Amniotic epithelial cell (primary cell): ENCODE measurements around the gene KIF26B.
"Not testable (repeated sequence)": the region's sequence is repeated elsewhere in the genome, so short reads cannot be mapped to it uniquely, and the experiment has no call there.

Experiments used
- DNase-seq: peaks from one replicate; pipeline ENCODE4 v3.0.0-alpha.2; 2010; ENCODE audit warnings: low read depth

Gene KIF26B

DNA sequence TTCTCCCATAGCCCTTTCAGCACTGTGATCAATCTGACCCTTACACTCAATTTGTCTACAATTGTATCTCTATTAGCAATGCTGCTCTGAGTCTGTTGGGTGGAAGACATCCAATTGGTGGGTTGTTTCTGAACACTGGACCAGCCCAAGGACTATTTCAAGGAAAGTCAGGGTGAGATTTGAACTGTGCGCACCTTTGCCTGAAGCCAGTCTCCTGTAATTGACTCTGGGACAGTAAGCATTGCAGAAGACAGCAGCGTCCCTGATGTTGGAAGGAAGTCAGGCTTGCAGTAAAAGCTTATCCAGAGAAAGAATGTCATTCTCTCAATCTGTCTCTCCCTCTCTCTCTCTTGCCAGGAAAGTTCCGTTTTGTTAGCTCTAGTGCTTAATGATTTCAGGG, 233.9 kb downstream of the KIF26B start:
- DNase-seq: no peak

DNA sequence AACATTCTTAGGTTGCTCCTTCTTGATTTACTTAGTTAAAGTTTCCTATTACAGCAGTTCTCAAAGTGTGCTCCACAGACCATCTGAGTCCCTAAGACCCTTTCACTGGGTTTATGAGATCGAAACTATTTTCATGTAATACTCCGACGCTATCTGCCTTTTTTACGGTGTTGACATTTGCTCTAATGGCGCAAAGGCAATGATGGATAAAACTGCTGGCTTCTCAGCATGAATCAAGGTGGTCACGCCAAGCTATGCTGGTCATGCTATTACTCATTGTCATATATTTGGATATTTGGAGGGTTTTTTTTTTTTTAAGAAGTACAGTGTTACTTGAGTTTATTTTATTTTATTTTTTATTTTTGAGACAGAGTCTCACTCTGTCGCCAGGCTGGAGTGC, 235.1 kb downstream of the KIF26B start:
- DNase-seq: no peak

DNA sequence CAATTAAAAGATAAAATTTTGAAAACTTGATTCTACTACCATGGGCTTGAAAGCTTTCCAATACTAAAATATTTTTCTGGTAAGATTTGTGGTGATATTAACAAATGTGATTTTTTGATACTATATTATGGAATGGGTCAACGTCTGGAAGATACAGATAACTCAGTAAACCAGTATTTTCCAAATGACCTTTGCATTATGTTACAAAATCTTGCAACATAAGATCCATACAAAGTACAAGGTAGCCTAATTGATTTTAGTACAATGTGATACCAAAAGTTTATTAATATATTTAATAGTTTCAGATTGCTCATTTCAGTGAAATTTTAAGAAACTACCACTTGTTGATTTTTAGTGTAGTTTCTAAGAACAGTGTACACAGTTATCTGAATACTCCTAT, 236.2 kb downstream of the KIF26B start:
- no peak for DNase-seq

DNA sequence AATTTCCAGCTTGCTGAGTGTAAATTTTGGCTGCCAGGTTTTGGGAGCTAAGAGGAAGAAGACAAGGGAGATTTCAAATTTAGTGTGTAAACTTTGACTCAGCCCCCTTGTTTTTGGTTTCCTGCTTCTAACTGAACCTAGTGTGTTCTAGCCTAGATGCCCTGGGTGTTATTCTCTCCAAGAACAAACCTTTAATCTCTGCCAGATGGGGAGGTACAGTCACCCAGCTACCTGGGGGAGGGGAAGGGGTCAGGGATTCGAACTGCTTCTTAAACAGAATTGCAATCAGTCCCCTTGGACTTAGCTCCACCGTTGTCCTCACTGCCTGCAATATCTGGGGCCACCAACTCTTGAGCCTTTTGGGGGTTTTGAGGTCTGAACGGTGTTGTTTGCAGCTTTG, 238.9 kb downstream of the KIF26B start:
- DNase-seq: no peak

DNA sequence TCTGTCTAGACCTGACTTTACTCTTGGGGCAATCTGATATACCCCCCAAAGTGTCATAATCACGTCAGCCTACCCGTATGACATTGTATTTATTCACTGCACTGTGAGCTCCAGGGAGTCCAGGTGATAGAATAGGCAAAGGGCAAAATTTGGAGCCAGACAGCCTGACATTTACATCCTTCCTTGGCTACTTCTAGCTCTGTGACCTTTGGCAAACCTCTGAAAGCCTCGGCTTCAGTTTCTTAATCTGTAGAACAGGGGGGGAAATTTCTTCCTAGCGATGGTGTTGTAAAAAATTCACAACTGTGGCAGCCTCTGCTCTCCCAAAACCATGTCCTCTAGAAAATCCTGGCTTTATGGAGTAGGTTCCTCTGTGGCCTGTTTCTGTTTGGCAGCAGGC, 240.9 kb downstream of the KIF26B start:
- no peak for DNase-seq

DNA sequence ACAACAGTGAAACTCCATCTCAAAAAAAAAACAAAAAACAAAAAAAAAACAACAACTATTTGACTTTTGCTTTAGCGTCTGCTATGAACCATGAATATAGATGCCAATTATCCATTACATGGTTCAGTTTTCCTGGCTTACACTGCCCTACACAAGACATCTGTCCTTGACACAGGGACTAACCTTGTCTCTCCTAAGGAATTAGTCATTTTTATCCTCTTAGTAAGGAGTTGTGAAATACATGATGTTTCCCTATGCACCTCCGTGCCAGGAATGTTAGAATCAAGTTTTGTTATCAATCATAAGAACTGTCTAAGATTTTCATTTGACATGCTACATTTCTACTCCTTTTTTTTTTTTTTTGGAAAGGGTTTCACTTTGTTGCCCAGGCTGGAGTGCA, 241.8 kb downstream of the KIF26B start:
- peak; percentile 74 for DNase-seq

DNA sequence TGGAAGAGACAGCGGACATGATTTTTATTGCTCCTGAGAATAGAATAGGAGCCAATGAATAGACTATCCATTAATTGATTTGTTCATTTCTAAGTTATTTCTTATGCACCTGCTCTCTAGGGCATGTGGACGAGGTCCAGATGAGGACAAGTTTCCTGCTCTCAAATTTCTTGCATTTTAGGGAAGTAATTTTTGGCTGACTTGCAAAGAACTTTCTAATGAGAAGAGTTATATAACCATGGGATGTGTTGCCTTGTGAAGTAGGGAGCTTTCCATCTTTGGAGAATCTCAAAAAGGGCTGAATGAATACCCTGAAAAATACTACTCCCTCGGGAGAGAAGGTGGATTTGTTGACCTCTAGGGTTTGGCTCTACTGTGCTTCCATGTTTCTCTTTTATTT, 243.0 kb downstream of the KIF26B start:
- no peak for DNase-seq

DNA sequence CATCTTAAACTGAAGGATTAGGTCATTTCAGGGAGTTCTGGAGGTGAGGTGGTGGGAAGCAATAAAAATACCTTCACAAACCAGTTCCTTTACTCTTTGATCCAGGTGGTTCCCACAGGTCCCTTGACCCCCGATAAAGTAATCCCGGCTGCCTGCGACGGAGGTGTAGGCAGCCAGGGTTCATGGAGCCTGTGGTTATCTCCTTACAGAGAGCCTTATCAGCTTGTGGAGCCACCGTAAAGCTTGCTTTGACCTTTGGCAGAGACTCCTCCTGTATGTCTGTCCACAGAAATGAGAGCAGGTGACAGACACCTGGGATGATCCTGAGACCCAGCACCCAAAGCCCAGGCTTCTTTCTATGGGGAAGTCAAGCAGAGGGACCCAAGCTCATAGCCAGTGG, 243.4 kb downstream of the KIF26B start:
- DNase-seq: no peak

DNA sequence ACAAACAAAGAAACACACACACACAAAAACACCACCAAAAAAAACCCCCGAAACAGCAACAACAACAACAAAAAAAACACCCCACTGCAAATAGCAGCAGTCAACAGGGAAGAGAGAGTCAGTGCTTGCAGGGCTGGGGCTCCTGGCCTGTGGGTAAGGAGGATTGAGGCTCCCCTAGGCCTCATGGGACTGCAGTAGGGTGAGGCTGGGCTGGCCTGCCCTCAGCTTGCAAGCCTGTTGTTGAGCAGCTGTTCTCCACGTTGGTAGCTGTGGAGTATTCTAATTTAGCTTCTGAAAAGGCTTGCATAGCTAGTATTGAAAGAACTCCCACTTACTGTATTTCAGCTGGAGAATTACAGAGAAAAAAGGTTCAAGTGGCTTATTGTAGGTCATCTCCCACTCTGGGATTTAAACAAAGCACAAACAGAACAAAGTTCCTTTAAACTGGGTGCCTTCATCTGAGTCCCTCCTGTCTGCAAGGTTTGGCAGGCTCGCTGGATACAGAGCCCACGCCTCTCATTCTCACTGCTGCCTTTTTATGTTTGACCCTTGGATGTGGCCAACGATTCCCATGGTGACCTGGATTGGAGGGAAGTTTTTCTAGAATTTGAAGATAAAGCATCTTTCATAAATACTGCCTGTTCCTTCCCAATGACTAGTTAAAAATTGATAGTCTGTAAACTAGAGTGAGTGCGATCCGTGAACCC, 247.2 kb downstream of the KIF26B start:
- DNase-seq: no peak

DNA sequence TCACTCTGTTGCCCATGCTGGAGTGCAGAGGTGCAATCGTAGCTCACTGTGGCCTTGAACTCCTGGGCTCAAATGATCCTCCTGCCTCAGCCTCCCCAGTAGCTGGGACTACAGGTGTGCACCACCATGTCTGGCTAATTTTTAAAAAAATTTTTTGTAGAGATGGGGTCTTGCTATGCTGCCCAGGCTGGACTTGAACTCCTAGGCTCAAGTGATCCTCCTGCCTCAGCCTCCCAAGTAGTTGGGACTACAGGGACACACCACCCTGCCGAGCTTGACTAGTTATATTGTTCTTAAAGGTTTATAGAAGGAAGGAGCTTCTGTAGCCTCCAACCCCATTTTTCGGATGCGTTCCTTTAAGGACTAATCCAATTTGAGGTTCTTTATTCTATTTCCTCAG, 248.2 kb downstream of the KIF26B start:
- not testable (repeated sequence) for DNase-seq

DNA sequence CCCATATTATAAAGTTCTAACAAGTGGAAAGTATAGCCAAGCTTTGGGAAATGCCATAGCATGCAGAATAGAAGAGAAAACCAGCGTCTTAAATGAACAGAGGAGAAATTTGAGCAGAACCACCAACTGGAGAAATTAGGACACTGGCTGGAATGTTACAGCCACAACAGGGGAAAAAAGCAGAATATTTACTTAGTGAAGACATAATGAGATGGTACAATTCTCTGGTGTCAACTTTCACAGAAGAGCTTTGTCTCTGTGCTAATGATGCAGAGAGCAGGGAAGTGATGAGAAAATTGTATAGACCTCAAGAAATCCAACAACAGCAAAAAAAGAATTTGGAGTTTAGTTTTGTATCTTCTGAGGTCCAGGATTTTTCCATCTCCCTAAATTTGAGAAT, 249.7 kb downstream of the KIF26B start:
- DNase-seq: no peak

DNA sequence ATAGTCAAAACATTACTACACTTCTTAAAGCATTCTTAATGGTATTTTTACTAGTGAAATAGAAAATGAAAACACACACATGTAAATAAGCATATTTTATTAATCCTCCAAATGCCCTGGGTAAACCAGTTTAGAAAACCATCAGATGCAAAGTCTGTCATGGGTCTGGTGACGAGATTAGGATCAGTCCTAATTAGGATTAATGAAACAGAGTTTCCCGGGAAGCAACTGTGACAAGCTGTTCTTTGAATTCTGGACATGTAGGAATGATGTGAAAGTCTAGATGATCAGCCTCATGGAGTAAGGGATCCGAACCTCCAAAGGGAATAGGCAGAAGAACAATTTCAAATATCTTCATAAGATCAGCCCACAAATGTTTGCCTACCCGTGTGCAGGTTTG, 250.2 kb downstream of the KIF26B start:
- no peak for DNase-seq

DNA sequence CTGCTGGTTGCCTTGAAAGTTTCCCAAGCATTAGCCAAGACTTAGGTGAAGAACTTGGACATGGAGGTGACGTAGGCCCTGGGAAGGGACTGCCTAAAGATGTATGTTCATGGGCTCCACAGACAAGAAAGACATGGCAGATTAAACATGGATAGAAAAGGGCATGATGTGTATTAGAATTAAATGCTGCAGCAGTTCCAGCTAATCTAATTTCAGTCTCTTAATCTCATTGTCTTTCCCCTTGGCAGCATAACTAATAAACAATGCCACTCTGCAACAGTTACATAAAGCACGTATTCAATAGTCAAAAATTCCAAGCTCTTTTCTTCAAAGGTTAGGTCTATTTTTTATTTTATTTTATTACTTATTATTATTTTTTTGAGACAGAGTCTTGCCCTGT, 251.6 kb downstream of the KIF26B start:
- DNase-seq: no peak

DNA sequence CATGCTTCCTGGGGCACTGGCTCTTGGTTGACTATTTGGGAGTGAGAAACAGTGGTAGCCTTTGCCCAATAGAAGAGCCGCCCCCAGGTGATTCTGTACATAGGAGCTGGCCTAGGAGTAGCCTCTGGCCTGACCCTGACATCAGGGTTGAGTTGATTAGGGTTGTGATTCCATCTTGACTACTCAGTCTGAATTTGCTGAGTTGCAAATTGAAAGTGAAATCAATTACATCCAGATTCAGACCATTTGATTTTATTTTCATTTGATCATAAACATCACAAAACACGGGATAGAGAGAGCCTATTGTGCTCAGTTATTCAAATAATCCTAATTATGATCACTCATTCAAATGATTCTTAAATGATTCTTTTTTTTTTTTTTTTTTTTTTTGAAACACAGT, 253.2 kb downstream of the KIF26B start:
- no peak for DNase-seq

DNA sequence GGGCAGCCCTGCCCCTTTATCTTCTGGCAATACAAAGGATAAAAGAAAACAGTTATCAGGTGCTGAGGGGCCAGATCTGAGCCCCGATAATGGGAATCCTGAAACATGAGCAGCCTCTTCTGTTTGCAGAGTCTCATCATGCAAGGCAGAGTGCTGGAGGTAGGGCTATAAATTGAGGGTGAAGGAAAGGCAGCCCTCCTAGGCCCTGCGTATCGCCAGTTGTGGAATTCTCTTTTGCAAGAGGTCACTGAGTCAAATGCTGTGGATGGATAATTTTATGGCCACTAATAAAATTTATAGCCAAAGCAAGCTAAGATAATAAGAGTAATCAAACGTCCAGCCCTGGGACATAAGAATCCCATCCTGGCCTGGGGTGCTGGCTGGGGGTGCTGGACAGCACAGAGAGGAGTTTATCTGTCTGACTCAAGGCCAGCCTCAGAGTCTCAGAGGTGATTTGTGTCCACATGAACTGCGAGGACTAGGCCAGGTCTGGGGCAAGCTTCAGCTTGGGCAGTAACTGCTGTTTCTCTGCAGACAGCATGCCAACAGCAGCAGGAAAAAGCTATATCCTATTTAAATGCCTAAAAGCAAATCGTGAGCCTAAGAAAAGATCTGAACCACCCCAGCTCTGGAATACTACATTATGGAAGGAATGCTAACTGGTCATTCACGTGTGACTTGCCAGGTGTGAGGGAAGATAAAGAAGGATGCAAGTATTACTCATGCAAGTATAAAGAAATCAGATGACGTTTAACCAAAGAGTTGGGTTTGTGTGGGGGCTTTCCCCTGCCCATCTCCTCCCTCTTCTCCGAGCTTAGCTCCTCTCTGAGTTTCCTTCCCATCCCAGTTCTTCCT, 254.8 kb downstream of the KIF26B start:
- DNase-seq: peak; percentile 72

DNA sequence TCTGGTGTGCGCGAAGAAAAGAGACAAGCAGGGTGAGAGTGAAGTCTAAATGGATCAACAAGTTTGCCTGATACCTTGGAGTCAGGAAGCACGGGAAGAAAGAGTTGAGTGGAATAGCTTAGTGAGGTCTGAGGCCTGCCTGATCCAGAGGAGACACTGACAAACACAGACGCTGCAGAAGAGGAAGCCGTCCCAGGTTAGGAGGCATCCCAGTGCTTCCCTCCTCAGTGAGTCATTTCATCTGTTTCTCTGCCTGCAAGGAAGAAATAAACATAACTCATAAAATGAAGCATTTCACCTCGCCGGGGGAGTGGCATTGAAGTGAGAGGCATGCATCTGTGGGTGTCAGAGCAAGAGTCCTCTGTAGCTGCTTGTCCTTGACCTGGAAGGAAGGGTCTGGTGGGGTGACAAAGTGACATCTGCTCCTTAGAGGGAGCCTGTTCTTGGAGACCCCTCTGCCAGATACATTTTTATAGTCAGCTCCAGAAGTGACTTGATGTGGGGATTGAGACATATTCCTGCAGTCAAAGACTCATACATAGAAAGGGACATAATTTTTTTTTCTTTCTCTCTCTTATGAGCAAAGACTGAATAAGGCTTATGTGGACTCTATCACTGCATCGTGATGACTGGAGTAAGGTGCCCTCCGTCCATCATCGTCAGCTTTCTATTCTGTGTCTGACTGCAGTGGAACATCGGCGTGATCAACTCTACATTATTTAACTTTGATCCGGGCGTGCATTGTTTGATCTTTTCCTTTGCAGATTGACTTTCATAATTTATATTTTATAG, 256.7 kb downstream of the KIF26B start:
- DNase-seq: peak; percentile 86

DNA sequence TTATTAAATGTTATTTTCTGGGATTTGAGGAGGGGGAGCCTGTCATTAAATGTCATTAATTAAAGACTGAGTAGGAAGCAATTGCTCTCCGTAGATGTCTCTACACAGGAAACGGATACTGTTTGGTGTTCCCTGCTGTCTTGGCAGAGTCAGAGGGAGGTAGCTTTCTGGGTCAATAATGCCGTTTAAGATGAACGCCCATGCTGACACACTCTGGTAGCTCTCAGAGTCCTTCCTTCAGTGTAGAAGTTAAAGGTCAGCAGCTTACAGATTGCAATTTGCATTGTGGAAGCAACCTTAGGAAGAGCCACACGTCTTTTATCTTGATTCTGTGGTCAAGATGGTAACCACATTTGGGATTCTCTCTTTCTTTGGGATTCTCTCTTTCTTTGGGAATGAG, 257.5 kb downstream of the KIF26B start:
- DNase-seq: no peak

DNA sequence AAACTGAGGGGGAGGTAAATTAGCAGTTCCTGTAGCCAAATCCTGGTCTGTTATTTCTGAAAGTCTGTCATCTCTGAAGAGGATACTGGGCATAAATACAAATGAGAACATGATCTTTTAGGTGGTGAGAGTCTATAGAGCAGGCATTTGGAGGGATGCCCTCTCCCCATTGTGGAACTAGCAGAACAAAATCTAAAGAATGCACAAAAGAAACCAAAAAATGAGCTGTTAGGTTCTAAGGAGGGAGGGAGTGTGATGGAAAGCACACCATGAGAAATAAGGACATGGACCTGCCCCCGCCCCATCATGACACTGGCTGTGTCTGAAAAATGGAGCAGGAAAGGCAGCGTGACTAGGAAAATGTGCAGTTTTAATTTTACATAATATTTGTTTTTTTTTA, 262.0 kb downstream of the KIF26B start:
- no peak for DNase-seq

DNA sequence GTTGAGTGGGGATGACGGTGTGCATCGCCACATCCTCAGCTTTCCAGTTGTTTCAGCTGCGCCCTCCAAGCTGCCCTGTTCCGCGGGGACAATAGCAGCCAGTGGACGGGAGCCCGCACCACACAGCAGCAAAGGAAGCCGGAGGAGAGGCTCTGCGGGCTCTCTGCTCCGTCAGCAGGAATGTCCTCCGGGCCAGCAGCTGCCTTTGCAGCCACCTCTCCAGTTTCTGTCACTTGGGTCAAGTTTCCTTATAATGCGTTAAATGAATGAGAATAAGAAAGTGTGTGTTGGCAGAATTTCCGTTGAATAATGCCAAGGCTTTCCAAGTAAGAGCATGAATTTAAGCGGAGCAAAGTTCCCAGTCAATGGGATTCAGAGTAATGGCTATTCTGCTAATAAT, 263.3 kb downstream of the KIF26B start:
- DNase-seq: no peak

DNA sequence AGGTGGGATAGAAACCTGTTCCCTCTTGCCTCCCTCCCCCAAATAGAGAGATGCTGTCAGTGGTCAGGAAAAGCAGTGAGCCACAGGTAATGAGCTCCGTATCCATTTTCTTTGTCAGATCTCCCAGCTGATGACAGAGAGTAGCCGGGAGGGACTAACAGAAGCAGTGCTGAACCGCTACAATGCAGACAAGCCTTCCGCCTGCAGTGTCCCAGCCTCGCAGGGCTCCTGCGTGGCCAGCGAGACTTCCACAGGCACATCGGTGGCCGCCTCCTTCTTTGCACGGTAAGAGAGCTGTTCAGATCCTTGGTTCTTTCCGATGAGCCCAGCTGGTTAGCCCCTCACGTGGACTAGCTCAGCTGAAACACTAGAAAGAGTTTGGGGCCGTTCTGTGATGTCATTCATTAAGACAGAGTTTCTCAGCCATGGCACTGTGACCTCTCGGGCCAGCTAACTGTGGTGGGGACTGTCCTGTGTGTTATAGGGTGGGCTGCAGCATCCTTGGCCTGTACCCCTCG, 264.7 kb downstream of the KIF26B start:
- DNase-seq: no peak

DNA sequence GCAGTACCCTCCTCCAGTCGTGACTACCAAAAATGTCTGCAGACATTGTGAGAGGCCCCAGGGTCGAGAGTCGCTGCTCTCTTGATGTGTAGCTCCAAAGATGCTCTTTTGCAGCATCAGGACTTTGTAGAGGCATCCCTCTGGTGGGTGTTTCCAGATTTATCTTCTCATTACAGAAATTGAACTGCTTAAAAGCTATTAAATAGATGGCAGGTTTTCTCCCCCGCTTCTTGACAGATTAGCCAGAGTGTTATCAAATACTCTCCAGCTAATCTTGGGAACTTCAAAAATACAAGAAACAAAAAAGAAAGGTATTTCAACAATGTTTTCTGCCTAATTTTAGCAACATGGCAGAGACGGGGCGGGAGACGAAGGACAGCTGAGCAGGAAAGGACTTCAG, 265.2 kb downstream of the KIF26B start:
- DNase-seq: no peak

DNA sequence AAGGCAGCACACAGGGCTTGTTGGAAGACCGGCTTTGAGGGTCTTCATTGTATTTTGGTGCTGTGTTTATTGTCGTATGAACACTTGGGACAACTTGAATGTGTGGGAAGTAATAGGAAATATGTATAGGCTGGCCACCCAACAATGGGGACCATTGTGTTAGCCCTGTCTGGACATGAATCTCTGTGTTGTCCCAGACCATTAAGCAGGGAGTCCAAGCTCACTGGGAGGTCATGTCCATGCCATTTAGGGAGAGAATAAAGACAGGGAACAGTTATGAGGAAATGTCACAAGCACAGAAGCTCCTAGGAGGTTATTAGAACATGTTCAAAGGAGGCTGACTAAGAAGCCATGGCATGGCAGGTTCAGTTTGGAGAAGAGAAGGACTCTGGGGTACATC, 266.1 kb downstream of the KIF26B start:
- DNase-seq: no peak

DNA sequence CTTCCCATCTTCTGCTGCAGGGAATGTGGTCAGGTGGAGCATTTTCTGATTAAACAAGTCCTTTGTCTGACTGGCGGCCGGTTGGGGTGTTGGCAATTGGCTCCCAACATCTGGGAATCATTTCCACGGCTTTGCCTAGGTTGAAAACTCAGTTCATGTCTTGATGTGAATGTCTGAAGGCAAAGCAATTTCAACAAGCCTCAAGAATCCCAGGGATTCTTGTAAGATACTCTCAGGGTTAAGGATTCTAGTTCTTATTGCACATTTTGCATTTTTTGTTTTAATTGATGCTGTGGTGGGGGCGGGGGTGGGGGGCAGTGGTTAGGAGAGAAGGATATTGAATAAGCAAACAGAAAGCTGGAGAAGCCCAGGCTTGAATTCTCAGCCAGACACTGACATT, 273.9 kb downstream of the KIF26B start:
- DNase-seq: no peak
